Measurements from ENCODE around the gene CHRM2. TPM values are rescaled to one million over a fixed set of nuclear protein-coding genes. Genes with fewer than 3 reads are reported as not detected.

The CHRM2 gene
- polyA plus RNA-seq, 1 donor from 2014 or later: 0.05 TPM

DNA sequence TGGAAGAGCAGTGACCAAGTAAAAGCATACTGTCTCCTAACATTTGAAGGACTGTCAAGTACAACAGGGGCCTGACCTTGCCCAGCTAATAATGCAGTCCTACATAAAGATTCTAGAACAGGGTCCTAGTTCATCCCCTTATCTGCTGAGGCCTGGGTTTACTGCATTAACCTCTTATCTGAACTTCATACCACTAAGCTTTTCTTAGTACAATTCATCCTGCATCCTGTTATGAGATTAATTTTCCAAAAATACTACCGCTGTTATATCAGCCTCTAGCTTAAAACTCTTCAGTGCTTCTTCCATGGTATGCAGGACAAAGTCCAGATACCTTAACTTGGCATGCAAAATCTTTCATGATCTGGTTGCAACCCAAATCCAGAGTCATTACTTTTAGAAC is 72.5 kb downstream of the CHRM2 start:
- H3K27me3 ChIP-seq (ENCODE audit: insufficient read depth, low read depth, low read length): no peaks in the 10 kb centered on the region
- no peaks in the 10 kb centered on the region for H3K79me2 ChIP-seq (replicated peaks; ENCODE audit: insufficient read depth, low read length)
- H3K4me3 ChIP-seq (ENCODE audit: low read length): no peak overlapping the region
- no peak overlapping the region for H2AFZ ChIP-seq (ENCODE audit: low read depth, low read length)
- no peaks in the 10 kb centered on the region for H3K9me3 ChIP-seq (ENCODE audit: low read length)
- H3K4me2 ChIP-seq (ENCODE audit: low read length): no peak overlapping the region
- H3K27ac ChIP-seq (ENCODE audit: low read length): no peak overlapping the region
- no peaks in the 10 kb centered on the region for H3K36me3 ChIP-seq (ENCODE audit: insufficient read depth, low read length)
- no peaks in the 10 kb centered on the region for H4K20me1 ChIP-seq (ENCODE audit: insufficient read depth)
- H3K9me2 ChIP-seq (ENCODE audit: insufficient read depth, low read length): no peaks in the 10 kb centered on the region
- no peak overlapping the region for H3K9ac ChIP-seq (ENCODE audit: low read length)
- TF ChIP-seq POLR2AphosphoS5 (IDR thresholded peaks at IDR 0.05): no peak
- no peak for TF ChIP-seq SMC3 (conservative IDR thresholded peaks at IDR 0.05; ENCODE audit: poor library complexity)
- TF ChIP-seq EZH2 (IDR thresholded peaks at IDR 0.05; ENCODE audit: borderline replicate concordance, insufficient read depth, low read length, poor library complexity, severe bottlenecking): no peak
- TF ChIP-seq EP300 (conservative IDR thresholded peaks at IDR 0.05; ENCODE audit: poor library complexity, severe bottlenecking): no peak
- no peak for TF ChIP-seq TAF1 (IDR thresholded peaks at IDR 0.05; ENCODE audit: low read depth)
- no peak for TF ChIP-seq RAD21 (conservative IDR thresholded peaks at IDR 0.05)
- TF ChIP-seq, protein P1, sequence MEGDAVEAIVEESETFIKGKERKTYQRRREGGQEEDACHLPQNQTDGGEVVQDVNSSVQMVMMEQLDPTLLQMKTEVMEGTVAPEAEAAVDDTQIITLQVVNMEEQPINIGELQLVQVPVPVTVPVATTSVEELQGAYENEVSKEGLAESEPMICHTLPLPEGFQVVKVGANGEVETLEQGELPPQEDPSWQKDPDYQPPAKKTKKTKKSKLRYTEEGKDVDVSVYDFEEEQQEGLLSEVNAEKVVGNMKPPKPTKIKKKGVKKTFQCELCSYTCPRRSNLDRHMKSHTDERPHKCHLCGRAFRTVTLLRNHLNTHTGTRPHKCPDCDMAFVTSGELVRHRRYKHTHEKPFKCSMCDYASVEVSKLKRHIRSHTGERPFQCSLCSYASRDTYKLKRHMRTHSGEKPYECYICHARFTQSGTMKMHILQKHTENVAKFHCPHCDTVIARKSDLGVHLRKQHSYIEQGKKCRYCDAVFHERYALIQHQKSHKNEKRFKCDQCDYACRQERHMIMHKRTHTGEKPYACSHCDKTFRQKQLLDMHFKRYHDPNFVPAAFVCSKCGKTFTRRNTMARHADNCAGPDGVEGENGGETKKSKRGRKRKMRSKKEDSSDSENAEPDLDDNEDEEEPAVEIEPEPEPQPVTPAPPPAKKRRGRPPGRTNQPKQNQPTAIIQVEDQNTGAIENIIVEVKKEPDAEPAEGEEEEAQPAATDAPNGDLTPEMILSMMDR (IDR thresholded peaks at IDR 0.05; ENCODE audit: poor library complexity, severe bottlenecking): no peak
- no peak for TF ChIP-seq MXI1 (conservative IDR thresholded peaks at IDR 0.05; ENCODE audit: poor library complexity, severe bottlenecking)
- TF ChIP-seq, protein P2, sequence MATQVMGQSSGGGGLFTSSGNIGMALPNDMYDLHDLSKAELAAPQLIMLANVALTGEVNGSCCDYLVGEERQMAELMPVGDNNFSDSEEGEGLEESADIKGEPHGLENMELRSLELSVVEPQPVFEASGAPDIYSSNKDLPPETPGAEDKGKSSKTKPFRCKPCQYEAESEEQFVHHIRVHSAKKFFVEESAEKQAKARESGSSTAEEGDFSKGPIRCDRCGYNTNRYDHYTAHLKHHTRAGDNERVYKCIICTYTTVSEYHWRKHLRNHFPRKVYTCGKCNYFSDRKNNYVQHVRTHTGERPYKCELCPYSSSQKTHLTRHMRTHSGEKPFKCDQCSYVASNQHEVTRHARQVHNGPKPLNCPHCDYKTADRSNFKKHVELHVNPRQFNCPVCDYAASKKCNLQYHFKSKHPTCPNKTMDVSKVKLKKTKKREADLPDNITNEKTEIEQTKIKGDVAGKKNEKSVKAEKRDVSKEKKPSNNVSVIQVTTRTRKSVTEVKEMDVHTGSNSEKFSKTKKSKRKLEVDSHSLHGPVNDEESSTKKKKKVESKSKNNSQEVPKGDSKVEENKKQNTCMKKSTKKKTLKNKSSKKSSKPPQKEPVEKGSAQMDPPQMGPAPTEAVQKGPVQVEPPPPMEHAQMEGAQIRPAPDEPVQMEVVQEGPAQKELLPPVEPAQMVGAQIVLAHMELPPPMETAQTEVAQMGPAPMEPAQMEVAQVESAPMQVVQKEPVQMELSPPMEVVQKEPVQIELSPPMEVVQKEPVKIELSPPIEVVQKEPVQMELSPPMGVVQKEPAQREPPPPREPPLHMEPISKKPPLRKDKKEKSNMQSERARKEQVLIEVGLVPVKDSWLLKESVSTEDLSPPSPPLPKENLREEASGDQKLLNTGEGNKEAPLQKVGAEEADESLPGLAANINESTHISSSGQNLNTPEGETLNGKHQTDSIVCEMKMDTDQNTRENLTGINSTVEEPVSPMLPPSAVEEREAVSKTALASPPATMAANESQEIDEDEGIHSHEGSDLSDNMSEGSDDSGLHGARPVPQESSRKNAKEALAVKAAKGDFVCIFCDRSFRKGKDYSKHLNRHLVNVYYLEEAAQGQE (IDR thresholded peaks at IDR 0.05; ENCODE audit: borderline replicate concordance): no peak
- H3F3A ChIP-seq (ENCODE audit: insufficient read depth, low read length, poor library complexity, severe bottlenecking): no peaks in the 10 kb centered on the region

DNA sequence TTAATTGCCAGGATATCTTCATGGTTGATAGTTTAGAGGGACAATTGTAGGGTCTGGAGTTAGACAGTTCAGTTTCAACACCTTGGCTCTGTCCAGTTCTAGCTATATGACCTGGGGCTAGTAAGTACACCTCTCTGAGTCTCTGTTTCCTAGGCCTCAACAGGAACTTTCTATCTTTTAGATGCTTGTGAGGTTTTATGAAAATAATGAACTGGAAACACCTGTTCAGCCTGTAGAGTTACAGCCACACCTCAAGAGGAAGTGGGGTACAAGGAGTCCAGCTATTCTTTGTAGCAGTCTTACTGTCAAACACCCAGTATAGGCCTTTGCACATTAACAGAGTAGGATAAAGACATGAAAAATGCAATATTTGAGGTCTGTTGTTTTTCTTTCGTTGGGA is 73.4 kb downstream of the CHRM2 start:
- Histone ChIP-seq H3K27ac (ENCODE audit: low read length) (no peak overlapping the region), H2AFZ (ENCODE audit: low read depth, low read length) (no peak overlapping the region), H3K79me2 (replicated peaks; ENCODE audit: insufficient read depth, low read length) (no peaks in the 10 kb centered on the region), H3F3A (ENCODE audit: insufficient read depth, low read length, poor library complexity, severe bottlenecking) (no peaks in the 10 kb centered on the region), H3K36me3 (ENCODE audit: insufficient read depth, low read length) (no peaks in the 10 kb centered on the region), H3K4me2 (ENCODE audit: low read length) (no peak overlapping the region), H3K4me3 (ENCODE audit: low read length) (no peak overlapping the region), H4K20me1 (ENCODE audit: insufficient read depth) (no peaks in the 10 kb centered on the region), H3K9ac (ENCODE audit: low read length) (no peak overlapping the region), H3K9me3 (ENCODE audit: low read length) (no peaks in the 10 kb centered on the region), H3K27me3 (ENCODE audit: insufficient read depth, low read depth, low read length) (no peaks in the 10 kb centered on the region), H3K9me2 (ENCODE audit: insufficient read depth, low read length) (no peaks in the 10 kb centered on the region)
- no peak for TF ChIP-seq TAF1 (IDR thresholded peaks at IDR 0.05; ENCODE audit: low read depth)
- TF ChIP-seq RAD21 (conservative IDR thresholded peaks at IDR 0.05): no peak
- TF ChIP-seq, protein P1 (IDR thresholded peaks at IDR 0.05; ENCODE audit: poor library complexity, severe bottlenecking): no peak
- no peak for TF ChIP-seq POLR2AphosphoS5 (IDR thresholded peaks at IDR 0.05)
- TF ChIP-seq MXI1 (conservative IDR thresholded peaks at IDR 0.05; ENCODE audit: poor library complexity, severe bottlenecking): no peak
- no peak for TF ChIP-seq EZH2 (IDR thresholded peaks at IDR 0.05; ENCODE audit: borderline replicate concordance, insufficient read depth, low read length, poor library complexity, severe bottlenecking)
- TF ChIP-seq, protein P2 (IDR thresholded peaks at IDR 0.05; ENCODE audit: borderline replicate concordance): no peak
- TF ChIP-seq EP300 (conservative IDR thresholded peaks at IDR 0.05; ENCODE audit: poor library complexity, severe bottlenecking): no peak
- TF ChIP-seq SMC3 (conservative IDR thresholded peaks at IDR 0.05; ENCODE audit: poor library complexity): no peak

Measured in neural cell (in vitro differentiated cells).